ENCODE results near the gene DOCK11.

DNA sequence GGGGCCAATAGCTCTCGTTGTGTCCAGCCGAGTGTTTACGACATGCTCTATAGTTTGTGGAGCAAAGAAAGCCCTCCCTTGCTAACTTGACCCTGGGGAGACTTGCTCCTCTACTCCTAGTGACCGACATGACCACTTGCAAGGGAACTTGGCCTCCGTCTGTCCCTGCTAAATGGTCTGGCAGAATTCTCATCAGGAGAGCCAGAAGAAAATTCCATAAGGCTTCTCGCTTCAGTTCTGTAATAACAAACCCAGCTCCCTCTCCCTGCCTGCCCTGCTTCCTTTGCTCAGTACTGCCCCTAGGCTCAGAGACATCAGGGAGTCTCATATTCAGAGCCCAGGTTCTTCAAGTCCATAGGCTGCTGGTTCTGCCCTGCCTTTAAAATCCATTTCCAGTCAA lies 13.0 kb downstream of the DOCK11 start:
- TF ChIP-seq, protein P1, sequence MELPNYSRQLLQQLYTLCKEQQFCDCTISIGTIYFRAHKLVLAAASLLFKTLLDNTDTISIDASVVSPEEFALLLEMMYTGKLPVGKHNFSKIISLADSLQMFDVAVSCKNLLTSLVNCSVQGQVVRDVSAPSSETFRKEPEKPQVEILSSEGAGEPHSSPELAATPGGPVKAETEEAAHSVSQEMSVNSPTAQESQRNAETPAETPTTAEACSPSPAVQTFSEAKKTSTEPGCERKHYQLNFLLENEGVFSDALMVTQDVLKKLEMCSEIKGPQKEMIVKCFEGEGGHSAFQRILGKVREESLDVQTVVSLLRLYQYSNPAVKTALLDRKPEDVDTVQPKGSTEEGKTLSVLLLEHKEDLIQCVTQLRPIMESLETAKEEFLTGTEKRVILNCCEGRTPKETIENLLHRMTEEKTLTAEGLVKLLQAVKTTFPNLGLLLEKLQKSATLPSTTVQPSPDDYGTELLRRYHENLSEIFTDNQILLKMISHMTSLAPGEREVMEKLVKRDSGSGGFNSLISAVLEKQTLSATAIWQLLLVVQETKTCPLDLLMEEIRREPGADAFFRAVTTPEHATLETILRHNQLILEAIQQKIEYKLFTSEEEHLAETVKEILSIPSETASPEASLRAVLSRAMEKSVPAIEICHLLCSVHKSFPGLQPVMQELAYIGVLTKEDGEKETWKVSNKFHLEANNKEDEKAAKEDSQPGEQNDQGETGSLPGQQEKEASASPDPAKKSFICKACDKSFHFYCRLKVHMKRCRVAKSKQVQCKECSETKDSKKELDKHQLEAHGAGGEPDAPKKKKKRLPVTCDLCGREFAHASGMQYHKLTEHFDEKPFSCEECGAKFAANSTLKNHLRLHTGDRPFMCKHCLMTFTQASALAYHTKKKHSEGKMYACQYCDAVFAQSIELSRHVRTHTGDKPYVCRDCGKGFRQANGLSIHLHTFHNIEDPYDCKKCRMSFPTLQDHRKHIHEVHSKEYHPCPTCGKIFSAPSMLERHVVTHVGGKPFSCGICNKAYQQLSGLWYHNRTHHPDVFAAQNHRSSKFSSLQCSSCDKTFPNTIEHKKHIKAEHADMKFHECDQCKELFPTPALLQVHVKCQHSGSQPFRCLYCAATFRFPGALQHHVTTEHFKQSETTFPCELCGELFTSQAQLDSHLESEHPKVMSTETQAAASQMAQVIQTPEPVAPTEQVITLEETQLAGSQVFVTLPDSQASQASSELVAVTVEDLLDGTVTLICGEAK (IDR thresholded peaks at IDR 0.05), result no peak
- TF ChIP-seq, protein P1 (CRISPR knock-in tag; IDR thresholded peaks at IDR 0.05), result no peak
- no peak for TF ChIP-seq MTA2 (IDR thresholded peaks at IDR 0.05; ENCODE audit: low read depth)
- no peak for TF ChIP-seq SREBF2 (CRISPR knock-in tag; IDR thresholded peaks at IDR 0.05)
- no peak for TF ChIP-seq SIRT6 (IDR thresholded peaks at IDR 0.05; ENCODE audit: low read depth, low read length)
- TF ChIP-seq DNMT1 (IDR thresholded peaks at IDR 0.05), result no peak
- no peak for TF ChIP-seq FOXK2 (conservative IDR thresholded peaks at IDR 0.05 in 1 of 2, IDR thresholded peaks at IDR 0.05 in 1 of 2; ENCODE audit: low read depth in 2 of 2)
